ENCODE data around the gene BANF1. TPM values are rescaled to one million over a fixed set of nuclear protein-coding genes. Genes with fewer than 3 reads are reported as not detected.

Gene BANF1
- total RNA-seq: 195 TPM
- long read RNA-seq, transcript BANF1-201 (3 exons, 1,155 nt): major isoform, 53 of 66 reads
- long read RNA-seq, partial matches to known transcripts: 3 of 66 reads
- long read RNA-seq, other reads (novel, unspliced or antisense): 5 of 66 reads

DNA sequence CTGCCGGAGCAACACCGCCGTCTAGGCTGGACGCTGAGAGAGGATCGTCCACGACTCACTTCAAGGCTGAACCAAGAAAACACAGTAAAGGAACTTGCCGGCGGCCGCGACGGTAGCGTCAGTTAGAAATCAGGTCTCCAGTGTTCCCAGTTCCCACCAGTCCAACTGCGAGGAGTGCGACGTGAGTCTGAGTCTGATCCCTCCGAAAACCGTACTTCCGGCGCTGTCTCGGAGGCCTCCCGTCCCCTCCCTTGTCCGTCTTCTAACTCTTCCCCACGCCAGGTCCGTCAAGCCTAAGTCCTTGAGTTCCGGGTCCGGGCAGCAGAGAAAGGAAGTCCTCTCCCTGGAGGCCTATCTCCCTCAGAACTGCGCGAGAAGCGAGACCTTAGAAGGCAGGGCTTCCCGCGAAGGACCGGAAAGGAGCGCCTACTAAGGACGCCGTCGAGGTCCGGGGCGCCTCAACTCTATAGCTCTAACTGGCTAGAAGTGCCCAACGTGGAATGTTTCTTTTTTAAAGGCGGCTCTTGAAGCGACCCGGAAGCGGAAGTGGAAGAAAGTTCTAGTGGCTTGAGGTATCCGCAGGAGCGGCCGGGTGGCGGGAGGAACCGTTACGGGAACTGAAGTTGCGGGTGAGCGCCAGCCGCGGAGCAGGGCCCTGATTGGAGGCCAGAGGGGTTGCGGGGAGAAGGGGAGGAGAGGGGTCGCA, at the start of gene BANF1, which contains the start of gene EIF1AD:
BANF1 (plus strand) TSS at position 562 of the 706 bp plus-strand sequence. CDS start 748 bp downstream, outside the sequence.
EIF1AD (minus strand) TSS at position 216 of the 706 bp plus-strand sequence. CDS start 1,768 bp downstream, outside the sequence.
- intact Hi-C loops (cut with DNase I): loop anchor here (1.0 to 5.0 kb wide), 4 partner anchors 41 to 290 kb away; partner anchors contain the start of genes C11orf68, CFL1, DRAP1 and KAT5
- peak; percentile 96 for DNase-seq (ENCODE audit: low spot score)

DNA sequence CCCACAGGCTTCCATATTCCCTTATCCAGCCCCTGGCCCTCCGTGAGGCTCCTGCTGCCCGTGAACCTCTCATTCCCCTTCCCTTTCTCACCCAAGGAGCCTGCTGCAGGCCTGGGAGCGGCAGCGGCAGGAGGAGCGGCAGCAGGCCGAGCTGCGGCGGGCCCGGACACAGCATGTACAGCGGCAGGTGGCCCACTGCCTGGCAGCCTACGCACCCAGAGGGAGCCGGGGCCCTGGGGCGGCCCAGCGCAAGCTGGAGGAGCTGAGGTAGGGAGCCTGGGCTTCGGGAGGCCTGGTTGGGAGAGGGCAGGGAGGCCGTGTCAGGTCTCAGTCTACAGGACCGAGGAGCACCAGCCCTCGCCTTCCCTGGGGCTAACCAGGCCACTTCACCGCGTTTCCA, 48.8 kb upstream of the BANF1 start:
- intact Hi-C loops (cut with DNase I): no loop called here
- DNase-seq (ENCODE audit: low spot score): no peak

GRCh38 chr11:65954771-65955170, 47.5 kb upstream of the BANF1 start:
- no peak for DNase-seq (ENCODE audit: low spot score)
- intact Hi-C loops (cut with DNase I): loop anchor here (5.0 kb wide), 1 partner anchor 308 kb away; no protein-coding TSS in a partner anchor

DNA sequence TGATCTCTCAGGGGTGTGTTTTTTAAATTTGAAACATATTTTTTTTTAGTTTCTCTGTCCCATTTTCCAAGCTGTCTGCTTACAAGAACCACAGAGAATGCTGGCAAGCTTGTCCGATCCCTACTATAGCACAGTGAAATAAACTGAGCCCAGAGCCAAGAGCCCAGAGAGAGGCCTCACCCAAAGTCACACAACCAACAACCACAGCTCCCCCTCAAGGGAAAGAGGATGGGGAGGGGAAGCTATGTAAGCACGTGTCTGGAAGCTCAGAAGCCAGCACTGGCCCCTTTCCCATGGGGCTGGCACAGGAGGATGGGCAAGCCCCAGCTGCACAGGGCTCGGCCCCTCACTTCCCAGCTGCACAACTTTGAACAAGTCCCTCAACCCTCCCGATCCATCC, 44.0 kb upstream of the BANF1 start:
- intact Hi-C loops (cut with DNase I): loop anchor here (5.0 kb wide), 1 partner anchor 304 kb away; no protein-coding TSS in a partner anchor
- DNase-seq (ENCODE audit: low spot score): no peak

- no peak for DNase-seq (ENCODE audit: low spot score)
- intact Hi-C loops (cut with DNase I): loop anchor here (5.0 kb wide), 1 partner anchor 303 kb away; no protein-coding TSS in a partner anchor
Observed at GRCh38 chr11:65958774-65959420, 43.4 kb upstream of the BANF1 start.

DNA sequence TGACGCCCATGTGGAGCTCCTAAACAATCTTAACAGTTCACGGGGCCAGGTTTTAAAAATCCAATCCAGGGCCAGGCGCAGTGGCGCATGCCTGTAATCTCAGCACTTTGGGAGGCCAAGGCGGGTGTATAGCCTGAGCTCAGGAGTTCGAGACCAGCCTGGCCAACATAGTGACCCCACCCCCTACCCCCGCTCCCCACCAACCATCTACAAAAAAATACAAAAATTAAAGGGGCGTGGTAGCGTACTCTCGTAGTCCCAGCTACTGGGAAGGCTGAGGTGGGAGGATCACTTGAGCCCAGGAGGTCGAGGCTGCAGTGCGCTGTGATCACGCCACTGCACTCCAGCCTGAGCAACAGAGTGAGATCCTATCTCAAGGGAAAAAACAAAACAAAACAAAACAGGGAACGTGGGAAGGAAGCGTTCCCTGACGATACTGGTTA, 41.5 kb upstream of the BANF1 start:
- no peak for DNase-seq (ENCODE audit: low spot score)
- intact Hi-C loops (cut with DNase I): loop anchor here (1.0 to 2.0 kb wide), 4 partner anchors 41 to 91 kb away; partner anchors contain the start of genes BANF1, C11orf68, DRAP1 and EIF1AD

DNA sequence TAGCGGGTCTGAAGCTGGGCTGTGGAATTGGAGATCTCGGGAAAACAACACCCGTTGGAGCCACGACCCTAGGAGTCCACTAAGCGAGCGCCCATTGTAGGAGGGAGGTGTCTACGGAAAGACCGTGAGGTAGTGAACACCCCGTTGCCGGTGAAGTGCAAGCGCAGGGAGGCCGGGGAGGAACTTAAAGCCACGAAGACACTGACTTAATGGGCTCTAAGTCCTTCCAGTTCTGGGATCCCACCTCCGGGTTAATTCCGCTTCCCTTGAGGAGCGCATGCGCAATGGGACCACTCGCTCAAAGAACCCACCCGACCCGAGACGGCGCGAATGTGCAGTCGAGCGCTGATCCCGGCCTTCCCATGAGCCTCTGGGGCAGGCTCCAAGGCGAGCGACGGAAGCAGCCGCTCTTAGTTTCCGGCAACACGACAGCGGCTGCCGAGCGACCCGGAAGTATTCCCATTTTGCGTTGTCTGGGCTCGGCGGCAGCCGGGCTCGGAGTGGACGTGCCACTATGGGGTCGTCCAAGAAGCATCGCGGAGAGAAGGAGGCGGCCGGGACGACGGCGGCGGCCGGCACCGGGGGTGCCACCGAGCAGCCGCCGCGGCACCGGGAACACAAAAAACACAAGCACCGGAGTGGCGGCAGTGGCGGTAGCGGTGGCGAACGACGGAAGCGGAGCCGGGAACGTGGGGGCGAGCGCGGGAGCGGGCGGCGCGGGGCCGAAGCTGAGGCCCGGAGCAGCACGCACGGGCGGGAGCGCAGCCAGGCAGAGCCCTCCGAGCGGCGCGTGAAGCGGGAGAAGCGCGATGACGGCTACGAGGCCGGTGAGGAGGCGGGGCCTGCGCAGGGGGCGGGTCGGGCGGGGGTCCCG, 40.8 kb upstream of the BANF1 start, which contains the start of gene SART1:
SART1 (plus strand) TSS at position 468 of the 874 bp plus-strand sequence; CDS start at position 515, 47 bp downstream.
- DNase-seq (ENCODE audit: low spot score): peak; percentile 99
- intact Hi-C loops (cut with DNase I): loop anchor here (1.0 to 2.0 kb wide), 4 partner anchors 41 to 91 kb away; partner anchors contain the start of genes BANF1, C11orf68, DRAP1 and EIF1AD

GRCh38 chr11:65962141-65962564, 40.1 kb upstream of the BANF1 start:
- intact Hi-C loops (cut with DNase I): no loop called here
- no peak for DNase-seq (ENCODE audit: low spot score)

DNA sequence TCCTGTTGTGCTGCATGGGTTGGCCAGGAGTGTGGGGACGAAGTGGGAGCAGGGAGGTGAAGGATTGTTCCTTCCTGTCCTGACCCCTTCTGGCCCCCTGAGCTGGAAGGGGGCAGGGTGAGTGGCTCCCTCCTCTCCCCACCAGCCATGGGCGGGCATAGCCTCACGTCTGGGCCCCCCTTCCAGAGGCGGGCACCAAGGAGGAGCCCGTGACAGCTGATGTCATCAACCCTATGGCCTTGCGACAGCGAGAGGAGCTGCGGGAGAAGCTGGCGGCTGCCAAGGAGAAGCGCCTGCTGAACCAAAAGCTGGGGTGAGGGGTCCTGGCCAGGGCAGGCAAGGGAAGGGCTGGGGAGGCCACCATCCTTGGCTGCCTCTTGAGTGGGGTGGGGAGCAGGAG, 37.4 kb upstream of the BANF1 start:
- intact Hi-C loops (cut with DNase I): no loop called here
- DNase-seq (ENCODE audit: low spot score): no peak

DNA sequence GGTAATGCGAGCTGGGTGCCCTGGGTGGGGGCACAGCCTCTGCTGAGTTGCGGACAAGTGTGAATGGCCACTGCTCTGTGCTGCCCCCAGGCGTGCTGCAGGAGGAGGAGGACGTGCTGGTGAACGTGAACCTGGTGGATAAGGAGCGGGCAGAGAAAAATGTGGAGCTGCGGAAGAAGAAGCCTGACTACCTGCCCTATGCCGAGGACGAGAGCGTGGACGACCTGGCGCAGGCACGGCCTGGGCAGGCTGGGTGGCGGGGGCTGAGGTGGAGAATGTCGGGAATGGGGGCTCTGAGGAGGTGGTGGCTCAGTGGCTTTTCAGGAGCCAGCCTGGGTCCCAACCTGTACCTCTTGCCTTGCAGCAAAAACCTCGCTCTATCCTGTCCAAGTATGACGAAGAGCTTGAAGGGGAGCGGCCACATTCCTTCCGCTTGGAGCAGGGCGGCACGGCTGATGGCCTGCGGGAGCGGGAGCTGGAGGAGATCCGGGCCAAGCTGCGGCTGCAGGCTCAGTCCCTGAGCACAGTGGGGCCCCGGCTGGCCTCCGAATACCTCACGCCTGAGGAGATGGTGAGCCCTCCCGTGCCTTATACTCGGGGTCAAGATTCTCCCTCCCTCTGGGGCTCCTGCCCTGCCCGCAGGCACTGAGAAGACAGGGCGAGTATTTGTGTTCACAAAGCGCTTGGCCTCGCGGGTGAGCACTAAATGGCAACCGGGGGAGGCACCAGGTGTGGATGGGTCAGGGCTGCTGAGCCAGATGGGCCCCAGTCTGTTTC, 36.1 kb upstream of the BANF1 start:
- DNase-seq (ENCODE audit: low spot score): no peak
- intact Hi-C loops (cut with DNase I): no loop called here

GRCh38 chr11:65967329-65967934, 34.9 kb upstream of the BANF1 start:
- no peak for DNase-seq (ENCODE audit: low spot score)
- intact Hi-C loops (cut with DNase I): no loop called here

DNA sequence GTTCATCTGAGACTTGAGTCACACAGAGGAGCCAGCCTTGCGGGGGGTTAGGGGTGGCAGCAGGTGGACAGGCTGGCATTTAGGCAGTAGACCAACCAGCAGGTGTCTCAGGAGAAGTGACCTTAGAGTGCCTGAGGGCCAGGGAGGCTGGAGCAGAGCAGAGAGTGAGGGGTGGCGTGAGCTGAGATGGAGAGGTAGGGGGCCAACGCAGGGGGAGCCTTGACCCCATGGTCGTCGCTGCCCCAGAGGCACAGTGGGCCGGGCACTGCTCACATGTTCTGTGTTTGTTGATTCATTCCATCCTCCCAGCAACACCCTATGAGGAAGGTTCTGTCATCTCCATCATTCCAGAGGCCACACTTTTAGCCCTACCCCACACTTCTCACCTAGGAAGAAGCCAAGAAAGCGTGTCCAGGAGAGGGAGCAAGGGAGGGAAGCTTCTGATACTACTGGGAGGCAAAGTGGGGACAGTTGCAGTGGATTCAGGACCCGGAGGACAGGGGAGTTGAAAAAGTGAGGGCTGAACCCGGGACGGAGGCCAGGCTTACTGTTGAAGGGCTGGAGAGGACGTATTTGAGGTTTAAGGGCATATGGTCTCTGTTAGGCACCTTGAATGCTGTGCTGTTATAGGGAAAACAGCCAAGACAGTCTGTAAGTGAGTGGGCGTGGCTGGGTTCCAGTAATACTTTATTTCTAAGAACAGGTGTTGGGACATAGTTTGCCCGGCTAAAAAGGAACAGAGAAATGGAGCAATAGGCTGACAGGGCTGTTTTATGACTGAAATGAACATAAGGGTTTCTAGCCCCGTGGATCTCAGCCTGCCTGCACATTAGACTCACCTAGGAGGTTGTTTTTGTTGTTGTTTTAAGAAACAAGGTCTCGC, 33.5 kb upstream of the BANF1 start:
- intact Hi-C loops (cut with DNase I): no loop called here
- no peak for DNase-seq (ENCODE audit: low spot score)

- no peak for DNase-seq (ENCODE audit: low spot score)
- intact Hi-C loops (cut with DNase I): no loop called here
Observed at GRCh38 chr11:65972116-65972515, 30.2 kb upstream of the BANF1 start.

GRCh38 chr11:65973439-65974110, 28.7 kb upstream of the BANF1 start:
- DNase-seq (ENCODE audit: low spot score): no peak
- intact Hi-C loops (cut with DNase I): no loop called here

DNA sequence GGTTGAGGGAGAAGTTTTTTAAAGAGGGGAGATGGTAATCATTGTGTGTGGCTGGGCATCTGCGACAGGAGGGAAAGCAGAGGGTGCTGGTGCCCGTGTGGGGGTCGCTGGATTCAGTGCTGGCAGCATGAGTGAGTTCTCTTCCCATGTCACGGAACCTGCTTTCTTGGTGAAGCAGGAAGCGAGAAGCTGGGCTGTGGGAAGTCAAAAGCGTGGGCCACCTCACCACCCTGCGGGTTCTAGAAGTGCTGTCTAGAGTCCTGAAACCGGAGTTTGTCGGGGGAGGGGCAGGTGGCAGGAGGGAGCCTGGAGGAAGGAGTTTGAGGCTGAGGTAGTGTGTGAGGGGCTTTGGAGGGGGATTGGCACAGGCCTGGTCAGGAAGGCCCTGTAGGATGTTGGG, 26.5 kb upstream of the BANF1 start:
- DNase-seq (ENCODE audit: low spot score): no peak
- intact Hi-C loops (cut with DNase I): no loop called here

Data from cardiac septum (tissue), 1 donor.